K562 (cell line): ENCODE results near the gene CLCF1. TPM values are rescaled to one million over a fixed set of nuclear protein-coding genes. Genes with fewer than 3 reads are reported as not detected.

ENCODE experiments used
- ATAC-seq: fragments of 200-7000 bp; cut with Tn5 transposase; 3 replicates; pipeline ENCODE4 v1.9.1; 2020; ENCODE audit warnings: moderate library complexity
- BruUV-seq: library from RNA; stranded (reverse); fragments of 400-500 nt; replicated peaks from 2 replicates; lab custom pipeline; 2021; lab: Mats Ljungman, UMichigan
- CTCF ChIA-PET: fragments of 300-600 bp; formaldehyde crosslinking; extraction: SDS; loops from one replicate; lab custom pipeline; 2021; ENCODE audit warnings: low intra/inter-chr PET ratio; lab: Yijun Ruan, JAX
- POLR2A ChIA-PET: fragments of 300-600, 350-650 bp; sonication (Branson Sonifier 250); formaldehyde crosslinking; extraction: SDS; loops from one replicate; lab custom pipeline; 2021; ENCODE audit warnings: antibody characterized with exemption, inconsistent platforms; lab: Yijun Ruan, JAX
- DNase-seq, 4 experiments: peaks; one replicate each; pipeline versions ENCODE4 v3.0.0 to v3.0.0-alpha.2; 2011 to 2018; ENCODE audit warnings: low spot score in 3 of 4, mixed read lengths in 3 of 4; ENCODE audit errors: extremely low read depth in 1 of 4
- FAIRE-seq: peaks from 2 replicates; lab custom pipeline; 2011; peaks lifted over from hg19 to GRCh38; lab: Jason Lieb, UNC
- H2AFZ ChIP-seq: 2 replicates; pipeline ENCODE4 v1.6.0; 2011; ENCODE audit warnings: low read depth, low read length, control low read depth, inconsistent platforms
- H3K27ac ChIP-seq: fragments of 200-600 bp; 3 replicates; pipeline ENCODE4 v1.8.0; 2011; ENCODE audit warnings: low read depth, mild to moderate bottlenecking, control low read depth, inconsistent platforms, low read length, moderate library complexity, mixed read lengths; ENCODE audit errors: extremely low read depth
- H3K27me3 ChIP-seq, 2 experiments: fragments of 300-600 bp in 1 of 2; 2 replicates in 1 of 2; 3 replicates in 1 of 2; pipeline versions ENCODE4 v1.6.0 to v1.8.0; 2011; ENCODE audit warnings: inconsistent platforms in 2 of 2, low read length in 2 of 2, mild to moderate bottlenecking in 1 of 2, mixed read lengths in 1 of 2, moderate library complexity in 1 of 2; ENCODE audit not compliant: control insufficient read depth in 2 of 2, insufficient read depth in 2 of 2
- H3K36me3 ChIP-seq: fragments of 300-600 bp; 3 replicates; pipeline ENCODE4 v1.8.0; 2011; ENCODE audit warnings: mild to moderate bottlenecking, low read length, inconsistent platforms; ENCODE audit not compliant: control insufficient read depth, insufficient read depth
- H3K4me1 ChIP-seq, 2 experiments: fragments of 200-600 bp in 1 of 2; replicated peaks in 1 of 2; 2 replicates in 1 of 2; 3 replicates in 1 of 2; pipeline versions ENCODE4 v1.5.1 to v1.8.0; 2011; ENCODE audit warnings: inconsistent platforms in 2 of 2, low read length in 2 of 2, mild to moderate bottlenecking in 1 of 2, mixed read lengths in 1 of 2, moderate library complexity in 1 of 2; ENCODE audit not compliant: control insufficient read depth in 2 of 2, insufficient read depth in 2 of 2
- H3K4me2 ChIP-seq: 2 replicates; pipeline ENCODE4 v1.6.1; 2011; ENCODE audit warnings: low read length, control low read depth, inconsistent platforms, mixed read lengths; ENCODE audit not compliant: insufficient read depth
- H3K4me3 ChIP-seq: fragments of 200-600 bp; sonication (generic), shearing (Covaris generic); 2 replicates; pipeline ENCODE4 v1.5.1; 2016; ENCODE audit warnings: control low read depth, inconsistent platforms
- H3K79me2 ChIP-seq: fragments of 200-600 bp; 3 replicates; pipeline ENCODE4 v1.8.0; 2011; ENCODE audit warnings: low read length, inconsistent platforms; ENCODE audit not compliant: control insufficient read depth, insufficient read depth
- H3K9ac ChIP-seq, 2 experiments: 2 replicates each; pipeline versions ENCODE4 v1.6.0 to v1.6.1; 2011; ENCODE audit warnings: low read depth in 2 of 2, low read length in 2 of 2, control low read depth in 1 of 2, inconsistent platforms in 1 of 2, mild to moderate bottlenecking in 1 of 2, mixed read lengths in 1 of 2; ENCODE audit not compliant: insufficient read depth in 1 of 2
- H3K9me1 ChIP-seq: one replicate; pipeline ENCODE4 v1.6.0; 2011; ENCODE audit warnings: inconsistent platforms, mild to moderate bottlenecking, low read length, moderate library complexity; ENCODE audit not compliant: control insufficient read depth, insufficient read depth
- H3K9me3 ChIP-seq: replicated peaks from 2 replicates; pipeline ENCODE4 v1.5.1; 2011; ENCODE audit warnings: low read depth, low read length, inconsistent platforms; ENCODE audit not compliant: control insufficient read depth, insufficient read depth
- H4K20me1 ChIP-seq: replicated peaks from 2 replicates; pipeline ENCODE4 v1.6.1; 2011; ENCODE audit warnings: low read length, inconsistent platforms, mixed read lengths; ENCODE audit not compliant: control insufficient read depth, insufficient read depth
- AFF4 ChIP-seq: sonication (generic); formaldehyde crosslinking; IDR thresholded peaks from 2 replicates; pipeline ENCODE4 v1.8.0; 2023; ENCODE audit warnings: mild to moderate bottlenecking, missing genetic modification reagents
- ASH1L ChIP-seq: fragments of 450-650 bp; IDR thresholded peaks from 2 replicates; pipeline ENCODE4 v1.6.1; 2018; ENCODE audit warnings: borderline replicate concordance, mild to moderate bottlenecking, low read depth; ENCODE audit not compliant: partially characterized antibody
- CHCHD3 ChIP-seq: fragments of 250-450 bp; sonication (Bioruptor Pico); IDR thresholded peaks from 2 replicates; pipeline ENCODE4 v2.1.2; 2022; ENCODE audit warnings: mild to moderate bottlenecking
- FUS ChIP-seq: fragments of 200-400 bp; formaldehyde crosslinking; optimal IDR thresholded peaks from 2 replicates; pipeline ENCODE3; 2017; ENCODE audit warnings: low read depth, low read length
- HOXB6 ChIP-seq: fragments of 250-450 bp; sonication (Bioruptor Pico); IDR thresholded peaks from 2 replicates; pipeline ENCODE4 v1.5.1; 2022; ENCODE audit warnings: mild to moderate bottlenecking, borderline replicate concordance
- NBN ChIP-seq: fragments of 450-650 bp; IDR thresholded peaks from 2 replicates; pipeline ENCODE4 v1.6.1; 2016; ENCODE audit warnings: low read depth, mild to moderate bottlenecking
- PBX2 ChIP-seq, 2 experiments: IDR thresholded peaks in 1 of 2; conservative IDR thresholded peaks in 1 of 2; 2 replicates each; pipeline ENCODE4 v1.6.1; 2016; ENCODE audit warnings: low read depth in 2 of 2, mild to moderate bottlenecking in 1 of 2, missing compliant biosample characterization in 1 of 2, missing genetic modification characterization in 1 of 2, moderate library complexity in 1 of 2
- PHF20 ChIP-seq: fragments of 450-650 bp; IDR thresholded peaks from 2 replicates; pipeline ENCODE4 v1.6.1; 2018; ENCODE audit not compliant: partially characterized antibody
- XRCC4 ChIP-seq: IDR thresholded peaks from one replicate; pipeline ENCODE4 v1.6.1; 2011; ENCODE audit not compliant: insufficient read depth, insufficient read length; ENCODE audit errors: extremely low read depth
- YY1 ChIP-seq, 3 experiments: IDR thresholded peaks; 2 replicates each; pipeline ENCODE4 v1.6.1; 2011; ENCODE audit warnings: low read length in 2 of 3, mild to moderate bottlenecking in 2 of 3, moderate library complexity in 2 of 3, borderline replicate concordance in 1 of 3, control low read depth in 1 of 3, low read depth in 1 of 3; ENCODE audit not compliant: insufficient read depth in 3 of 3, insufficient replicate concordance in 2 of 3, control insufficient read depth in 1 of 3, insufficient read length in 1 of 3; ENCODE audit errors: extremely low read depth in 1 of 3
- ZBTB2 ChIP-seq: fragments of 450-650 bp; IDR thresholded peaks from 2 replicates; pipeline ENCODE4 v1.6.1; 2016; ENCODE audit warnings: antibody characterized with exemption
- ZC3H11A ChIP-seq: IDR thresholded peaks from 2 replicates; pipeline ENCODE4 v1.6.1; 2012; ENCODE audit warnings: low read depth, low read length, improper control_type of control experiment
- ZNF780A ChIP-seq: fragments of 250-450 bp; sonication (Bioruptor Pico); IDR thresholded peaks from 2 replicates; pipeline ENCODE4 v1.5.0; 2021; ENCODE audit warnings: mild to moderate bottlenecking
- WGBS: fragments of 100-300 bp; shearing (Covaris generic); methylation state at CpG from one replicate; pipeline ENCODE4 v1.1.6; 2016; ENCODE audit warnings: low coverage, mixed read lengths; ENCODE audit not compliant: insufficient coverage; ENCODE audit errors: missing lambda C conversion rate; 5-methylcytosine and 5-hydroxymethylcytosine counted together
- in situ Hi-C: fragments of 300-500 bp; cut with MboI; formaldehyde crosslinking; loops from 4 replicates; pipeline ENCODE4 v1.15.0; 2018; ENCODE audit warnings: inconsistent platforms, mixed read lengths
- intact Hi-C: fragments of 100-400 bp; cut with micrococcal nuclease; formaldehyde crosslinking; loops from 2 replicates; pipeline ENCODE4 v1.14.2; 2022
- polyA plus RNA-seq, 8 experiments: library from polyadenylated mRNA; depleted of rRNA in 4 of 8; stranded (reverse) in 5 of 8; unstranded in 3 of 8; fragments of >200 nt; fragmentation: Nextera tagmentation in 2 of 8; fragmentation: Illumina TruSeq in 1 of 8; extraction: Ambion mirVana in 2 of 8; extraction: Trizol in 1 of 8; gene quantifications; 2 replicates each; pipeline versions ENCODE4 v1.2.1 to v1.2.3, GENCODE V29; 2011 to 2014; ENCODE audit warnings: inconsistent platforms in 1 of 8, missing spikeins in 1 of 8
- total RNA-seq, 7 experiments: library from RNA; depleted of rRNA in 6 of 7; stranded (reverse); fragments of >200 nt in 6 of 7; fragmentation: Illumina TruSeq in 2 of 7; extraction: Trizol in 2 of 7; gene quantifications; 2 replicates each; pipeline versions ENCODE4 v1.2.1 to v1.2.3, GENCODE V29; 2011 to 2021; ENCODE audit warnings: low replicate concordance in 1 of 7

Gene CLCF1
- total and polyA plus RNA-seq, 9 of the 15 experiments (the other 6 are each of a cell fraction or from before 2014, with no cell fraction given), result 0.49 to 5.8 (median 3.0) TPM

- Histone ChIP-seq H2AFZ (no peak overlapping the region), H3K4me3 (no peak overlapping the region), H3K27ac (no peak overlapping the region), H3K4me1 (peaks cover 18 to 21% of the 10 kb centered on the region in 2 experiments; a peak in 4 of 5 replicates), H4K20me1 (no peaks in the 10 kb centered on the region), H3K9me3 (no peaks in the 10 kb centered on the region), H3K9me1 (no peaks in the 10 kb centered on the region), H3K27me3 (no peaks in the 10 kb centered on the region), H3K9ac (0 out of 4 replicates have a peak overlapping the region, but pooled peaks of 1 of the 2 experiments have one; percentile 14), H3K36me3 (no peaks in the 10 kb centered on the region; the same call in 2 of the 3 replicates), H3K79me2 (peaks cover 6% of the 10 kb centered on the region; the same call in 1 of the 3 replicates), H3K4me2 (no peak overlapping the region)
- ChIA-PET CTCF (interaction anchor here (0.5 kb wide), 1 partner anchor 54 kb away, joined by 4 read pairs; no protein-coding TSS in a partner anchor), POLR2A (interaction anchor here (0.7 to 1.3 kb wide), 4 partner anchors 11 to 75 kb away, joined by 3 read pairs; no protein-coding TSS in a partner anchor)
- in situ Hi-C loops (no loop called here), intact Hi-C loops (no loop called here)
- FAIRE-seq (no peak), DNase-seq (no peak), ATAC-seq (no peak)
- BruUV-seq, result no TSS peak
- 69% methylated on average over 2 of the region's 2 CpGs for WGBS
- no peak for TF ChIP-seq ZC3H11A
- no peak for TF ChIP-seq PHF20
- TF ChIP-seq NBN, result no peak
- TF ChIP-seq XRCC4, result no peak
- TF ChIP-seq AFF4 (CRISPR knock-in tag), result no peak
- no peak for TF ChIP-seq CHCHD3 (CRISPR knock-in tag)
- TF ChIP-seq ZBTB2, result no peak
- no peak for TF ChIP-seq ASH1L
- TF ChIP-seq YY1 (IDR thresholded peaks at IDR 0.05; ENCODE audit: borderline replicate concordance in 1 of 3, control insufficient read depth in 1 of 3, extremely low read depth in 1 of 3, insufficient read depth in 3 of 3, insufficient read length in 1 of 3, insufficient replicate concordance in 2 of 3, low read depth in 1 of 3, low read length in 2 of 3), result no peak
- TF ChIP-seq PBX2 (CRISPR knock-in tag; IDR thresholded peaks at IDR 0.05; ENCODE audit: low read depth), result no peak
- no peak for TF ChIP-seq PBX2 (tag; conservative IDR thresholded peaks at IDR 0.05; ENCODE audit: low read depth)
- no peak for TF ChIP-seq FUS
- no peak for TF ChIP-seq ZNF780A (CRISPR knock-in tag)
- TF ChIP-seq HOXB6 (CRISPR knock-in tag), result no peak
These were observed 52.7 kb downstream of the CLCF1 start for GRCh38 chr11:67320691-67321090.
